ENCODE results near the gene TEX48.

- no peak for TF ChIP-seq ZNF687 (IDR thresholded peaks at IDR 0.05)
- TF ChIP-seq HDGF (IDR thresholded peaks at IDR 0.05) = no peak
- no peak for TF ChIP-seq CHD1 (IDR thresholded peaks at IDR 0.05; ENCODE audit: low read depth, low read length)
- TF ChIP-seq SUPT20H (IDR thresholded peaks at IDR 0.05; ENCODE audit: borderline replicate concordance, control insufficient read depth, low read depth, low read length) = no peak
- TF ChIP-seq SUZ12 (IDR thresholded peaks at IDR 0.05; ENCODE audit: unreplicated experiment) = no peak
- TF ChIP-seq CTCF (IDR thresholded peaks at IDR 0.05 in 2 of 3, conservative IDR thresholded peaks at IDR 0.05 in 1 of 3; ENCODE audit: control insufficient read depth in 2 of 3, extremely low read depth in 1 of 3, insufficient read depth in 1 of 3, low read depth in 3 of 3, low read length in 3 of 3) = no peak
- no peak for TF ChIP-seq EP300 (IDR thresholded peaks at IDR 0.05; ENCODE audit: borderline replicate concordance in 1 of 2, control insufficient read depth in 1 of 2, low read depth in 2 of 2, low read length in 2 of 2)
- TF ChIP-seq SIN3A (IDR thresholded peaks at IDR 0.05; ENCODE audit: low read depth, low read length) = no peak
- TF ChIP-seq CEBPB (IDR thresholded peaks at IDR 0.05; ENCODE audit: borderline replicate concordance in 1 of 2, low read depth in 2 of 2, low read length in 2 of 2) = no peak
- no peak for TF ChIP-seq EZH2 (IDR thresholded peaks at IDR 0.05; ENCODE audit: borderline replicate concordance, control insufficient read depth, low read depth, low read length)
- no peak for TF ChIP-seq MAX (IDR thresholded peaks at IDR 0.05; ENCODE audit: low read depth, low read length)
Measured at GRCh38 chr9:114694146-114694545, 12.2 kb upstream of the TEX48 start.
